ENCODE data around the gene PKD2L1.
A peak's percentile ranks its signal among the peaks of the same experiment; 100 is the strongest.
"Not testable (repeated sequence)": the region's sequence is repeated elsewhere in the genome, so short reads cannot be mapped to it uniquely, and the experiment has no call there.

The PKD2L1 gene

DNA sequence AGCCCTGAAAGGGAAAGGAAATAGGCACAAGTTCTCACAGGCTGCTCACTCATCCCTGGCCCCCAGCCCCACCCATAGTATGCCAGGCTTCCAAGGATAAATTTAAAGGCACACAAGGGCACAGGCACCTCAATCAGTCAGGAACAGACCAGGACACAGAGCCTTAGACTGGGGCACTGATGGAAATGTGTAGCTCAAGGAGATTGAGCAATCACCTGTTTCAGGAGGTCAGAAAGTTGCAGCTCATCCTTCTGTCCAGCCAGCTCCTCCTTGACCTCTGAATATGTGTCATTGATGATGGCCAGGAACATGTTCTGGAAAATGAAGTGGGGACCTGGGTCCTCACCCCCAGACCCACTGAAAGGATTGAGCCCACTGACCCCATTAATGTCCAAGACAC lies 37.0 kb downstream of the PKD2L1 start:
- TF ChIP-seq, protein P1, sequence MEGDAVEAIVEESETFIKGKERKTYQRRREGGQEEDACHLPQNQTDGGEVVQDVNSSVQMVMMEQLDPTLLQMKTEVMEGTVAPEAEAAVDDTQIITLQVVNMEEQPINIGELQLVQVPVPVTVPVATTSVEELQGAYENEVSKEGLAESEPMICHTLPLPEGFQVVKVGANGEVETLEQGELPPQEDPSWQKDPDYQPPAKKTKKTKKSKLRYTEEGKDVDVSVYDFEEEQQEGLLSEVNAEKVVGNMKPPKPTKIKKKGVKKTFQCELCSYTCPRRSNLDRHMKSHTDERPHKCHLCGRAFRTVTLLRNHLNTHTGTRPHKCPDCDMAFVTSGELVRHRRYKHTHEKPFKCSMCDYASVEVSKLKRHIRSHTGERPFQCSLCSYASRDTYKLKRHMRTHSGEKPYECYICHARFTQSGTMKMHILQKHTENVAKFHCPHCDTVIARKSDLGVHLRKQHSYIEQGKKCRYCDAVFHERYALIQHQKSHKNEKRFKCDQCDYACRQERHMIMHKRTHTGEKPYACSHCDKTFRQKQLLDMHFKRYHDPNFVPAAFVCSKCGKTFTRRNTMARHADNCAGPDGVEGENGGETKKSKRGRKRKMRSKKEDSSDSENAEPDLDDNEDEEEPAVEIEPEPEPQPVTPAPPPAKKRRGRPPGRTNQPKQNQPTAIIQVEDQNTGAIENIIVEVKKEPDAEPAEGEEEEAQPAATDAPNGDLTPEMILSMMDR (IDR thresholded peaks at IDR 0.05; ENCODE audit: low read length, missing control alignments), result no peak
- DNase-seq (ENCODE audit: low read depth), result no peak
- H3K4me3 ChIP-seq (replicated peaks; ENCODE audit: low read depth, low read length), result no peak overlapping the region

DNA sequence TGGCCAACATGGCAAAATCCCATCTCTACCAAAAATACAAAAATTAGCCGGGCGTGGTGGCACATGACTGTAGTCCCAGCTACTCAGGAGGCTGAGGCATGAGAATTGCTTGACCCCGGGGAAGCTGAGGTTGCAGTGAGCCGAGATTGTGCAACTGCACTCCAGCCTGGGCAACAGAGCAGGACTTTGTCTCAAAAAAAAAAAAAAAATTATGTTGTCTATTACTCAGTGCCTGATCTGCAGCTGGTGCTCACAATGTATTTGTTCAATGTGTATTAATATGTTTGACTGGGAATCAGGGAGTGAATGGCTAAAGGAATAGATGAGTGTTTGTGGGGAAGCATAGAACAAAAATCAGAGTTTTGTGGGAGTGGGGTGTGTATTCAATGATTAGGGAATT lies 37.7 kb downstream of the PKD2L1 start:
- DNase-seq (ENCODE audit: low read depth), result peak; percentile 39
- H3K4me3 ChIP-seq (replicated peaks; ENCODE audit: low read depth, low read length), result not testable (repeated sequence)

DNA sequence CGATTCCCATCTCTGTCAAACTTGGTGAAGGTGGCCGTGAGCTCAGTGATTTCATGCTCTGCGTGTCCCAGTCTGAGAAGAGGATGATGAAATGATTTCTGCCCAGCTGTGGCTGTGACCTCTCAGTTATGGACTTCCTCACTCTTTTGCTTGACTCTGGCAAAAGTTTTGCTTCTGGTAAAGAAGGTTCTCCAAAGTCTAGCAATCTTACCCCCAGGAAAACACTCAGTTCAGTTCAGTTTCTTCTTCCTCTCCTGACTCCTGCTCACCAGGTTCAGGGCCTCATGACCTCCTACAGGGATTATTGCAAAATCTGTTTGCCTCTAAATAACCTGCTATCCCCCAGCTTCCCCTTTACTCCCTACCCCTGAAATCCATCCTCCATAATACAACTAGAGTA lies 38.7 kb downstream of the PKD2L1 start:
- TF ChIP-seq, protein P1 (IDR thresholded peaks at IDR 0.05; ENCODE audit: low read length, missing control alignments), result no peak
- no peak for DNase-seq (ENCODE audit: low read depth)

DNA sequence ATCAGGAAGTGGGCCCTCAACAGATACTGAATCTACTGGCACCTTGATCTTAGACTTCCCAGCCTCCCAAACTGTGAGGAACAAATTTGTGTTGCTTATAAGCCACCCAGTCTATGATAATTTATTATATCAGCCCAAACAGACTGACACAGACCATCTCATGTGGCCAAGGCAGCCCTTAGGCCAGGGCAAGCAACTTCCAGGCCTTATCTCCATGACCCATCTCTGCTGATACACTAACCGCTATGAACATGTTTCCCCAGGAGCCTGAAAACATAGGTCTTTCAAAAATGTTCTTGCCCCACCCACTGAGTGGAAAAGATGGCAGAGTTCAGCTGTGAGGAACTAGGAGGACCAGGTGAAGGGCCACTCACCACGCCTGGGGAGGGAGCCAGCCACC lies 40.4 kb downstream of the PKD2L1 start:
- no peak overlapping the region for H3K4me3 ChIP-seq (replicated peaks; ENCODE audit: low read depth, low read length)
- TF ChIP-seq, protein P1 (IDR thresholded peaks at IDR 0.05; ENCODE audit: low read length, missing control alignments), result no peak
- no peak for DNase-seq (ENCODE audit: low read depth)

More for the DNA sequence above, 38.7 kb downstream of the PKD2L1 start:
- H3K4me3 ChIP-seq (replicated peaks; ENCODE audit: low read depth, low read length), result no peak overlapping the region

DNA sequence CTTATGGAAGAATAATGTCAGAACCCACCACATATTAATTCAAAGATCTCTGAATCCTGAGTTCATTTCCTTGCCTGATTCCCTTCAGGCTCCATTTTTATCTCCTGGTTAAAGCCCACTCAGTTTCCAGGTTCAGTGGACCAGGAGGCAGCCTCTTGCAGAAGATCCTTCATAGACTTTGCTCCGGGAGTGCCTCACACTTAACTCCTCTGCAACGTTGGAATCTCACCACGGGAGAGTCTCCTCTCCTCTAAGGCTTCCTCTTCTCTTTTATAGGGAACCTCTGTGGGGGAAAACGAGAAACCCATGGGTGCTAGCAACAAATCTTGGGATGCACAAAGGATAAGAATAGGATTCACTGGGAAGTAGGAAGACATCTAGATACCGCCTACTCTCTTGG lies 41.8 kb downstream of the PKD2L1 start:
- TF ChIP-seq, protein P1 (IDR thresholded peaks at IDR 0.05; ENCODE audit: low read length, missing control alignments), result no peak
- no peak overlapping the region for H3K4me3 ChIP-seq (replicated peaks; ENCODE audit: low read depth, low read length)
- no peak for DNase-seq (ENCODE audit: low read depth)

DNA sequence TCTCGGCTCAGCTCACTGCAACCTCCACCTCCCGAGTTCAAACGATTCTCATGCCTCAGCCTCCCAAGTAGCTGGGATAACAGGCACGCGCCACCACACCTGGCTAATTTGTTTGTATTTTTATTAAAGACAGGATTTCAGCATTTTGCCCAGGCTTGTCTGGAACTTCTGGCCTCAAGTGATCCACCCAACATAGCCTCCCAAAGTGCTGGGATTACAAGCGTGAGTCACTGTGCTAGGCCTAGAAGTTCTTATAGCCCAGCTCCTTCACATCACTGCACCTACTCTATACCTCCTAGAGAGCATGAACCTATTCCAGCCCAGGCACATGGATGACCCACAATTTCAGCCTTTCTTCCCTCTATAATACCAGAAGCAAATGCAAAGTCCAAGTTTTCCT lies 42.3 kb downstream of the PKD2L1 start:
- no peak overlapping the region for H3K4me3 ChIP-seq (replicated peaks; ENCODE audit: low read depth, low read length)
- TF ChIP-seq, protein P1 (IDR thresholded peaks at IDR 0.05; ENCODE audit: low read length, missing control alignments), result no peak
- DNase-seq (ENCODE audit: low read depth), result no peak

DNA sequence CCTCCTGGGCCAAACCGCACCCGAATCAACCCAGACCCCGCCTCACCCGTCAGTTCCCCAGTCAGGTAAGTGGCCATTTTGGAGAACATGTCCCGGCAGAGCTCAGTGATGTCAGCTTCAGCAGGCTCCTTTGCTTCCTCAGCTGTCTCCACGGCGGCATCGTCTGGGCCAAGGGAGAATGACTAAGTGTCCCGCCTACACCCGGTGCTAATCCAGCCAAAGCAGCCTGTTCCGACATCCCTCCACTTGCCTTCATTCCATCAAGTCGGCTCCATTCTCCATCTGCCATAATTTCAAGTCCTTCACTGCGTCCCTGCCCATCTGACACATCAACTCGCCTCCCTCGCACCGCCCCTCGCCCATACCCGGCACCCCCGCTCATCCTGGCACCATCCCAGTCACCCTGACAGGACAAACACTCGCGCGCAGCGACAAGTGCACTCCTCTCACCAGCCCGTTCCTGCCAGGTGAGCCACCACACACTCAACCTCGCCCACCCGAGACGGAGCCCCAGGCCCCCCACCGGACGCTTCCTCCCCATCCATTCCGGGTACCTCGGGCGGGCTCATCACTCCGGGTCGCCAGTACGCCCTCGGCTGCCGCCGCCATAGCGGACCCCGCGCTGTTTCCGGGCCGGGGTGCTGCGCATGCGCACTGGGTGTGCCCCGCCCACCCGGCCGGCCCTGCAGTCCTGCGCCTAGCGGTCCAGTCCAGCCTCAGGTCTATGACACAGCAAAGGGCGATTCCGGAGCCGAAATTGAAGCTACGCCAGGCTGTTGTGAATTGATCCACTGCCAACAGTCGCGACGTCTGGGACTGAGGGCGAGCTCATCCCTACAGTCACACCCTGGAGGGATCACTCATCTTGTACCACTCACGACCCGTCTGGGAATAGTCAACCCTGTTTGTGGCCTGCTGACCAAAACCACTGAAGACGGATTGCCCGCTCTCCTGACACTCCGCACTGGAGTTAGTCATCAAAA lies 43.7 kb downstream of the PKD2L1 start, which contains the start of gene BLOC1S2:
TSS of gene BLOC1S2 (minus strand) at position 630 of the 983 bp plus-strand sequence. CDS start at position 609, 21 bp downstream.
- peak; percentile 92 for DNase-seq (ENCODE audit: low read depth)
- peak within 1 kb of the TSS; percentile 98 for H3K4me3 ChIP-seq (replicated peaks; ENCODE audit: low read depth, low read length)
- TF ChIP-seq, protein P1 (IDR thresholded peaks at IDR 0.05; ENCODE audit: low read length, missing control alignments), result no peak

DNA sequence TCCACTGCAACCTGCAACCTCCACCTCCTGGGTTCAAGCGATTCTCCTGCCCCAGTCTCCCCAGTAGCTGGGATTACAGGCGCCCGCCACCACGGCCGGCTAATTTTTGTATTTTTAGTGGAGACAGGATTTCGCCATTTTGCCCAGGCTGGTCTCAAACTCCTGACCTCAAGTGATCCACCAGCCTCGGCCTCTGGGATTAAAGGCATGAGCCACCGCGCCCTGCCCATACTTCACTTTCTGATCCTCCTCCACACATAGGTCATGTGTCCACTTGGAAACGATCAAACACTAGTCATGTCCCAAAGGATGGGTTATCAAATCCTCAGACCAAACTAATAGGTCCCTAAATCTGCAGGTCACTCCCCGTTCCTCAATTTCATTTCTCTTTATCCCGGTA lies 44.7 kb downstream of the PKD2L1 start:
- peak overlapping the region; percentile 98 for H3K4me3 ChIP-seq (replicated peaks; ENCODE audit: low read depth, low read length)
- not testable (repeated sequence) for DNase-seq (ENCODE audit: low read depth)

All from fibroblast of pulmonary artery (primary cell).